Endothelial cell of umbilical vein (primary cell): ENCODE data around the gene CELSR3.

Source experiments
- FOS ChIP-seq: IDR thresholded peaks from 2 replicates; pipeline ENCODE4 v1.6.1; 2011; ENCODE audit warnings: mild to moderate bottlenecking, low read length, moderate library complexity, borderline replicate concordance; ENCODE audit not compliant: insufficient read depth
- POLR2A ChIP-seq: IDR thresholded peaks from 2 replicates; pipeline ENCODE4 v1.6.1; 2012; ENCODE audit warnings: low read depth, mild to moderate bottlenecking, control low read depth, low read length

DNA sequence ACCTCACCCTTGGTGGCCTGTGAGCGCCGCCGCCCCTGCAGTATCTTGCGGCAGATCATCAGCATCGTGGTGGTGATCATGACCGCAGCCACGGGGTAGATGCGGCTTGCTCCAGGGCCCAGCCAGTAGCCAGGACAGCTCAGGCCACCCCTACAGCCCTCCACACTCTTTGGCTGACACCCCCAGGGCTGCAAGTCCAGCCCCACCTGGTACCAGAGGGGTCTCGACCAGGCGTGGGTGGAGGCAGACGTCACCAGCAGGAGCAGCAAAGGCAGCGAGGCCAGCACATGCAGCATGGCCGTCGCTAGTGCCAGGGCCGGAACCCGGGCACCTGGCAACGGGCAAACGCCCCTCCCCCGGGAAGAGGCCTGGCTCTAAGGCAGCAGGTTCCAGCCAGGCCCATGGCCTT is 41.2 kb downstream of the CELSR3 start, which contains the start of gene TMEM89:
- TF ChIP-seq POLR2A, result no peak
- no peak for TF ChIP-seq FOS
